Testis (tissue), 2 donors: ENCODE results near the gene NUP54.

Experiments
- CTCF ChIP-seq, 3 experiments: fragments of 450-650 bp in 2 of 3; fragments of 200-600 bp in 1 of 3; sonication (generic) in 1 of 3; IDR thresholded peaks; one replicate each; pipeline ENCODE4 v1.5.1; 2016 to 2019; ENCODE audit warnings: antibody characterized with exemption in 3 of 3, mild to moderate bottlenecking in 2 of 3, moderate library complexity in 1 of 3
- POLR2A ChIP-seq: fragments of 450-650 bp; IDR thresholded peaks from one replicate; pipeline ENCODE4 v1.6.1; 2017; ENCODE audit warnings: antibody characterized with exemption, mild to moderate bottlenecking, moderate library complexity

GRCh38 chr4:76195326-76195725, 47.1 kb upstream of the NUP54 start:
- TF ChIP-seq POLR2A (no peak), CTCF (IDR thresholded peaks at IDR 0.05) (no peak)
